GM18520 (cell line): ENCODE measurements around the gene ACOXL.

Source experiments
- ATAC-seq: cut with Tn5 transposase; IDR thresholded peaks from one replicate; pipeline ENCODE4 v1.9.1; 2021; ENCODE audit not compliant: unreplicated experiment

ACOXL gene

GRCh38 chr2:110751642-110752041, 19.3 kb downstream of the ACOXL start:
- no peak for ATAC-seq

- ATAC-seq = no peak
These were observed 20.5 kb downstream of the ACOXL start for GRCh38 chr2:110752871-110753270.

GRCh38 chr2:110755491-110756078, 23.2 kb downstream of the ACOXL start:
- no peak for ATAC-seq

GRCh38 chr2:110759411-110759810, 27.0 kb downstream of the ACOXL start:
- no peak for ATAC-seq

- no peak for ATAC-seq
These were observed 32.6 kb downstream of the ACOXL start for GRCh38 chr2:110764931-110765330.

- ATAC-seq = no peak
These were observed 33.9 kb downstream of the ACOXL start for GRCh38 chr2:110766291-110766690.

- ATAC-seq = no peak
These were observed 36.2 kb downstream of the ACOXL start for GRCh38 chr2:110768591-110768990.

GRCh38 chr2:110770404-110770958, 38.1 kb downstream of the ACOXL start:
- no peak for ATAC-seq

GRCh38 chr2:110770959-110771431, 38.6 kb downstream of the ACOXL start:
- ATAC-seq = no peak

- ATAC-seq = no peak
These were observed 39.4 kb downstream of the ACOXL start for GRCh38 chr2:110771547-110772382.

GRCh38 chr2:110772383-110772755, 40.0 kb downstream of the ACOXL start:
- no peak for ATAC-seq

GRCh38 chr2:110773401-110773921, 41.1 kb downstream of the ACOXL start:
- no peak for ATAC-seq

GRCh38 chr2:110774701-110775100, 42.3 kb downstream of the ACOXL start:
- ATAC-seq = no peak

GRCh38 chr2:110777531-110778311, 45.3 kb downstream of the ACOXL start:
- no peak for ATAC-seq

GRCh38 chr2:110780461-110780860, 48.1 kb downstream of the ACOXL start:
- ATAC-seq = no peak

GRCh38 chr2:110783196-110783873, 51.0 kb downstream of the ACOXL start:
- no peak for ATAC-seq

- ATAC-seq = no peak
These were observed 51.8 kb downstream of the ACOXL start for GRCh38 chr2:110784047-110784631.

GRCh38 chr2:110785439-110785838, 53.1 kb downstream of the ACOXL start:
- ATAC-seq = no peak

GRCh38 chr2:110788976-110789375, 56.6 kb downstream of the ACOXL start:
- no peak for ATAC-seq

- no peak for ATAC-seq
These were observed 57.3 kb downstream of the ACOXL start for GRCh38 chr2:110789706-110790105.
